Astrocyte (in vitro differentiated cells and primary cell): ENCODE results near the gene A4GNT. TPM values are rescaled to one million over a fixed set of nuclear protein-coding genes. Genes with fewer than 3 reads are reported as not detected.

Source experiments
- DNase-seq: peaks from one replicate; pipeline ENCODE4 v3.0.0-alpha.2; 2010; ENCODE audit warnings: low read depth
- FAIRE-seq: peaks from 2 replicates; lab custom pipeline; 2011; peaks lifted over from hg19 to GRCh38; lab: Jason Lieb, UNC
- H2AFZ ChIP-seq: 2 replicates; pipeline ENCODE4 v1.6.0; 2012; ENCODE audit warnings: low read depth, low read length, inconsistent platforms
- H3K27ac ChIP-seq: 2 replicates; pipeline ENCODE4 v1.5.1; 2011; ENCODE audit warnings: low read depth, low read length, inconsistent platforms
- H3K27me3 ChIP-seq: 2 replicates; pipeline ENCODE4 v1.6.0; 2011; ENCODE audit warnings: low read length, inconsistent platforms; ENCODE audit not compliant: insufficient read depth
- H3K36me3 ChIP-seq: 2 replicates; pipeline ENCODE4 v1.5.1; 2011; ENCODE audit warnings: low read length, inconsistent platforms; ENCODE audit not compliant: insufficient read depth
- H3K4me1 ChIP-seq: 2 replicates; pipeline ENCODE4 v1.5.1; 2011; ENCODE audit warnings: low read length, inconsistent platforms; ENCODE audit not compliant: insufficient read depth
- H3K4me2 ChIP-seq: 2 replicates; pipeline ENCODE4 v1.6.0; 2012; ENCODE audit warnings: low read length, inconsistent platforms
- H3K4me3 ChIP-seq: 2 replicates; pipeline ENCODE4 v1.5.1; 2011; ENCODE audit warnings: low read depth, mild to moderate bottlenecking, low read length, inconsistent platforms; ENCODE audit not compliant: insufficient read depth
- H3K79me2 ChIP-seq: 2 replicates; pipeline ENCODE4 v1.6.0; 2012; ENCODE audit warnings: mild to moderate bottlenecking, low read length, inconsistent platforms; ENCODE audit not compliant: insufficient read depth
- H3K9ac ChIP-seq: 2 replicates; pipeline ENCODE4 v1.6.0; 2012; ENCODE audit warnings: mild to moderate bottlenecking, low read length, inconsistent platforms
- H3K9me3 ChIP-seq: 2 replicates; pipeline ENCODE4 v1.5.1; 2012; ENCODE audit warnings: low read depth, mild to moderate bottlenecking, low read length, inconsistent platforms; ENCODE audit not compliant: insufficient read depth
- H4K20me1 ChIP-seq: 2 replicates; pipeline ENCODE4 v1.6.0; 2012; ENCODE audit warnings: low read length, inconsistent platforms; ENCODE audit not compliant: insufficient read depth
- H3K27ac Mint-ChIP-seq: one replicate; pipeline ENCODE4 v1.8.0; 2021; ENCODE audit warnings: mild to moderate bottlenecking, mixed read lengths; ENCODE audit not compliant: unreplicated experiment
- H3K27me3 Mint-ChIP-seq: one replicate; pipeline ENCODE4 v1.8.0; 2021; ENCODE audit warnings: low read depth, mixed read lengths; ENCODE audit not compliant: unreplicated experiment
- H3K36me3 Mint-ChIP-seq: one replicate; pipeline ENCODE4 v1.8.0; 2021; ENCODE audit warnings: low read depth, mixed read lengths; ENCODE audit not compliant: unreplicated experiment
- H3K4me1 Mint-ChIP-seq: one replicate; pipeline ENCODE4 v1.8.0; 2021; ENCODE audit warnings: low read depth, mixed read lengths; ENCODE audit not compliant: unreplicated experiment
- H3K4me3 Mint-ChIP-seq: one replicate; pipeline ENCODE4 v1.8.0; 2021; ENCODE audit warnings: mild to moderate bottlenecking, moderate library complexity, mixed read lengths; ENCODE audit not compliant: unreplicated experiment
- H3K9me3 Mint-ChIP-seq: one replicate; pipeline ENCODE4 v1.8.0; 2021; ENCODE audit warnings: mild to moderate bottlenecking, mixed read lengths; ENCODE audit not compliant: unreplicated experiment
- CTCF ChIP-seq: IDR thresholded peaks from 2 replicates; pipeline ENCODE4 v1.5.1; 2011; ENCODE audit warnings: low read depth, mild to moderate bottlenecking, inconsistent platforms, low read length, moderate library complexity; ENCODE audit not compliant: insufficient read depth
- EZH2 ChIP-seq: IDR thresholded peaks from 2 replicates; pipeline ENCODE4 v1.6.1; 2012; ENCODE audit warnings: mild to moderate bottlenecking, low read length, inconsistent platforms; ENCODE audit not compliant: insufficient read depth
- total RNA-seq: library from RNA; stranded (reverse); gene quantifications from 2 replicates; pipeline ENCODE4 v1.2.1, GENCODE V29; 2021

A4GNT gene
- total RNA-seq, 1 donor from 2014 or later = not detected

GRCh38 chr3:138172625-138173024, 40.4 kb upstream of the A4GNT start:
- Histone ChIP-seq H3K27me3 (no peaks in the 10 kb centered on the region), H4K20me1 (no peaks in the 10 kb centered on the region), H3K27ac (no peak overlapping the region), H3K79me2 (peaks cover 31% of the 10 kb centered on the region), H3K36me3 (peaks cover 12% of the 10 kb centered on the region), H2AFZ (no peak overlapping the region), H3K4me2 (no peak overlapping the region), H3K4me3 (no peak overlapping the region), H3K9ac (no peak overlapping the region), H3K4me1 (peaks cover 7% of the 10 kb centered on the region), H3K9me3 (no peaks in the 10 kb centered on the region)
- peak overlapping the region; percentile 58 for H3K4me3 Mint-ChIP-seq
- H3K4me1 Mint-ChIP-seq = peaks cover 4% of the 10 kb centered on the region
- TF ChIP-seq EZH2 = no peak
- TF ChIP-seq CTCF = no peak
- H3K27ac Mint-ChIP-seq = no peak overlapping the region
- H3K36me3 Mint-ChIP-seq = peaks cover 3% of the 10 kb centered on the region
- DNase-seq = no peak
- H3K27me3 Mint-ChIP-seq = no peaks in the 10 kb centered on the region
- no peak for FAIRE-seq
- H3K9me3 Mint-ChIP-seq = no peaks in the 10 kb centered on the region

GRCh38 chr3:138165061-138165460, 32.9 kb upstream of the A4GNT start:
- H4K20me1 ChIP-seq = peaks cover 3% of the 10 kb centered on the region
- H3K36me3 ChIP-seq = peaks cover 38% of the 10 kb centered on the region
- H3K4me1 Mint-ChIP-seq = no peaks in the 10 kb centered on the region
- H3K36me3 Mint-ChIP-seq = peaks cover 19% of the 10 kb centered on the region
- no peak overlapping the region for H3K4me3 Mint-ChIP-seq
- no peaks in the 10 kb centered on the region for H3K27me3 Mint-ChIP-seq
- no peak overlapping the region for H3K27ac Mint-ChIP-seq
- no peaks in the 10 kb centered on the region for H3K9me3 ChIP-seq
- H3K79me2 ChIP-seq = no peaks in the 10 kb centered on the region
- H3K9ac ChIP-seq = no peak overlapping the region
- H3K4me1 ChIP-seq = no peaks in the 10 kb centered on the region
- H3K4me3 ChIP-seq = no peak overlapping the region
- FAIRE-seq (no peak), DNase-seq (no peak)
- TF ChIP-seq EZH2 (no peak), CTCF (no peak)
- no peak overlapping the region for H3K27ac ChIP-seq
- no peaks in the 10 kb centered on the region for H3K9me3 Mint-ChIP-seq
- no peaks in the 10 kb centered on the region for H3K27me3 ChIP-seq
- no peak overlapping the region for H3K4me2 ChIP-seq
- no peak overlapping the region for H2AFZ ChIP-seq

- H3K36me3 Mint-ChIP-seq = peaks cover 7% of the 10 kb centered on the region
- H3K27me3 ChIP-seq = no peaks in the 10 kb centered on the region
- TF ChIP-seq EZH2 (no peak), CTCF (no peak)
- H3K79me2 ChIP-seq = no peaks in the 10 kb centered on the region
- FAIRE-seq = no peak
- no peak overlapping the region for H2AFZ ChIP-seq
- no peak overlapping the region for H3K4me3 ChIP-seq
- H3K9ac ChIP-seq = no peak overlapping the region
- H3K27ac ChIP-seq = no peak overlapping the region
- H3K4me2 ChIP-seq = no peak overlapping the region
- no peaks in the 10 kb centered on the region for H3K9me3 ChIP-seq
- DNase-seq = no peak
- peaks cover 1% of the 10 kb centered on the region for H3K27me3 Mint-ChIP-seq
- H3K9me3 Mint-ChIP-seq = peaks cover 5% of the 10 kb centered on the region
- H3K27ac Mint-ChIP-seq = no peak overlapping the region
- no peaks in the 10 kb centered on the region for H3K4me1 Mint-ChIP-seq
- H3K4me3 Mint-ChIP-seq = no peak overlapping the region
- peaks cover 3% of the 10 kb centered on the region for H4K20me1 ChIP-seq
- H3K36me3 ChIP-seq = peaks cover 14% of the 10 kb centered on the region
- H3K4me1 ChIP-seq = no peaks in the 10 kb centered on the region
Observed at GRCh38 chr3:138157743-138158142, 25.6 kb upstream of the A4GNT start.
